ENCODE measurements around the gene B3GALT5.

GRCh38 chr21:39655589-39655988 lies 42.8 kb downstream of the B3GALT5 start:
- TF ChIP-seq EZH2 (IDR thresholded peaks at IDR 0.05; ENCODE audit: insufficient read depth, low read length) (no peak), CTCF (IDR thresholded peaks at IDR 0.05; ENCODE audit: insufficient read depth, low read depth, low read length) (no peak)
